ENCODE results near the gene NTRK3. TPM values are rescaled to one million over a fixed set of nuclear protein-coding genes. Genes with fewer than 3 reads are reported as not detected.

The NTRK3 gene
- total RNA-seq, 2 donors from 2014 or later, result 0.66 to 5.2 TPM

GRCh38 chr15:88108991-88109390 is 147.5 kb downstream of the NTRK3 start:
- intact Hi-C loops (cut with DNase I), result no loop called here
- TF ChIP-seq, protein P1, sequence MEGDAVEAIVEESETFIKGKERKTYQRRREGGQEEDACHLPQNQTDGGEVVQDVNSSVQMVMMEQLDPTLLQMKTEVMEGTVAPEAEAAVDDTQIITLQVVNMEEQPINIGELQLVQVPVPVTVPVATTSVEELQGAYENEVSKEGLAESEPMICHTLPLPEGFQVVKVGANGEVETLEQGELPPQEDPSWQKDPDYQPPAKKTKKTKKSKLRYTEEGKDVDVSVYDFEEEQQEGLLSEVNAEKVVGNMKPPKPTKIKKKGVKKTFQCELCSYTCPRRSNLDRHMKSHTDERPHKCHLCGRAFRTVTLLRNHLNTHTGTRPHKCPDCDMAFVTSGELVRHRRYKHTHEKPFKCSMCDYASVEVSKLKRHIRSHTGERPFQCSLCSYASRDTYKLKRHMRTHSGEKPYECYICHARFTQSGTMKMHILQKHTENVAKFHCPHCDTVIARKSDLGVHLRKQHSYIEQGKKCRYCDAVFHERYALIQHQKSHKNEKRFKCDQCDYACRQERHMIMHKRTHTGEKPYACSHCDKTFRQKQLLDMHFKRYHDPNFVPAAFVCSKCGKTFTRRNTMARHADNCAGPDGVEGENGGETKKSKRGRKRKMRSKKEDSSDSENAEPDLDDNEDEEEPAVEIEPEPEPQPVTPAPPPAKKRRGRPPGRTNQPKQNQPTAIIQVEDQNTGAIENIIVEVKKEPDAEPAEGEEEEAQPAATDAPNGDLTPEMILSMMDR (IDR thresholded peaks at IDR 0.05), result no peak
- no peak for TF ChIP-seq POLR2A (IDR thresholded peaks at IDR 0.05)
- H3K27ac ChIP-seq, result no peak overlapping the region
- 59 to 68% methylated on average over 12 of the region's 12 CpGs for WGBS, 2 donors
- H3K4me1 ChIP-seq, result no peaks in the 10 kb centered on the region
- no peak overlapping the region for H3K4me3 ChIP-seq
- no peaks in the 10 kb centered on the region for H3K36me3 ChIP-seq (replicated peaks in 1 of 2; ENCODE audit: insufficient read depth in 1 of 2, low read depth in 2 of 2)
- no peaks in the 10 kb centered on the region for H3K9me3 ChIP-seq
- ATAC-seq (no peak), DNase-seq (no peak)
- no peaks in the 10 kb centered on the region for H3K27me3 ChIP-seq

DNA sequence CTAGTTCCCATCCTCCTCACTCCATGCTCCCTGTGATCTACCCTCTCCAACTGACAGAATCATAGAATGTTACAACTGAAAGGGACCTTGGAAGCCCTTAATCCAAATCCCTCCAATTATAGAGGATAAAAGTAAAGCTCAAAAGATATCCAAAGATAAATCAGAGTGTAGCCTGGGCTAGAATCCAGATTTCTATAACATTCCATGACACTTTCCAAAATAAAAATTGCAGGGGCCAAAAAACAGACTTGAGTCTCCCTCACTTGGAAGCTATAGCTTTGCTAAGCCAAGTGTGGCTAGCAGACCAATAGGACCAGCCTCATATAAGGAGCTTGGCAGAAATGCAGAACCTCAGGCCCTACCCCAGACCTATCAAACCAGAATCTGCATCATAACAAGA is 148.1 kb downstream of the NTRK3 start:
- TF ChIP-seq, protein P1 (IDR thresholded peaks at IDR 0.05), result no peak
- TF ChIP-seq POLR2A (IDR thresholded peaks at IDR 0.05), result no peak
- no peaks in the 10 kb centered on the region for H3K9me3 ChIP-seq
- H3K27ac ChIP-seq, result no peak overlapping the region
- intact Hi-C loops (cut with DNase I), result no loop called here
- no peak for DNase-seq
- no peaks in the 10 kb centered on the region for H3K4me1 ChIP-seq
- no peaks in the 10 kb centered on the region for H3K36me3 ChIP-seq (replicated peaks in 1 of 2; ENCODE audit: insufficient read depth in 1 of 2, low read depth in 2 of 2)
- no peak for ATAC-seq
- H3K27me3 ChIP-seq, result no peaks in the 10 kb centered on the region
- H3K4me3 ChIP-seq, result no peak overlapping the region

DNA sequence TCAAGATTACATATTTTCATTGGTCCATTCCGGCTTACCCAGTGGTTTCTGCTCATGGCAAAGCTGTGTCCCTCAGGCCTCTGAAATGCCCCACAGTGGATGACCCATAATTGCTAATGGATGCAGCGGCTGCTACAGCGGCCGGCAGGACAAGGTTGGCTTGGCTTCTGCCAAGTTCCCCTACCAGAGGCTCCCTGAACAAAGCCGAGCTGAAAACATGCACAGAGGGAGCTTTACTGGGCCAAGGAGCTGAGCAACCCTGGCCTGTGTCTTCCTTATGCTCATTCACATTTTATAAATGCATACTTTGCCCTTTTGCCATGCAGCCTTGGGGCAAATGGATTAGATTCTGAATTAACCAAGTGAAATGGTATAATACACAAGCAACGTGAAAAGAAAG is 150.5 kb downstream of the NTRK3 start:
- Histone ChIP-seq H3K9me3 (no peaks in the 10 kb centered on the region), H3K27ac (no peak overlapping the region), H3K27me3 (no peaks in the 10 kb centered on the region), H3K4me1 (no peaks in the 10 kb centered on the region), H3K36me3 (replicated peaks in 1 of 2; ENCODE audit: insufficient read depth in 1 of 2, low read depth in 2 of 2) (no peaks in the 10 kb centered on the region), H3K4me3 (no peak overlapping the region)
- intact Hi-C loops (cut with DNase I), result no loop called here
- TF ChIP-seq, protein P1 (IDR thresholded peaks at IDR 0.05), result no peak
- no peak for TF ChIP-seq POLR2A (IDR thresholded peaks at IDR 0.05)
- ATAC-seq (no peak), DNase-seq (no peak)
- 70 to 74% methylated on average over 6 of the region's 6 CpGs for WGBS, 2 donors

DNA sequence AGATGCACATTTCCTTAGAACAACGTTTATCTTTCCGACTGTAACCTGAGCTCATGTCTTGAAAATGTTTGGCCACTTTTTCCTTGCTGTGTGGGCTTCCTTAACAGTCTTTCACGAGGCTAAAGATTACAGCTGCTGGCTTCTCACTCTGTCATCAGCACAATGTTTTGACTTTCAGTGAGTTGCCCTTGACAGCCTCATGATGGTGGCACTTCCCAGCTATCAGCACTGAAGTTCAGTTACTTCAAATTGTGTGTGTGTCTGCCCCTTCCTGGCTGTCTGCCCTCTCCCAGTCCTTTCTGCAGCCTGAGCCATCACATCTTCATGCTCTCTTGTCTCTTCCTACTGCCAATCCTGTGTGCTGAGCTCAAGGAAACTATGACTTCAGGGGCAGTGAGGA is 152.2 kb downstream of the NTRK3 start:
- Histone ChIP-seq H3K9me3 (no peaks in the 10 kb centered on the region), H3K27me3 (no peaks in the 10 kb centered on the region), H3K27ac (no peak overlapping the region), H3K36me3 (replicated peaks in 1 of 2; ENCODE audit: insufficient read depth in 1 of 2, low read depth in 2 of 2) (no peaks in the 10 kb centered on the region), H3K4me1 (no peaks in the 10 kb centered on the region), H3K4me3 (no peak overlapping the region)
- DNase-seq (no peak), ATAC-seq (no peak)
- no peak for TF ChIP-seq POLR2A (IDR thresholded peaks at IDR 0.05)
- TF ChIP-seq, protein P1 (IDR thresholded peaks at IDR 0.05), result no peak
- WGBS, 2 donors, result 39 to 45% methylated on average over 3 of the region's 3 CpGs
- intact Hi-C loops (cut with DNase I), result no loop called here

GRCh38 chr15:88100181-88100580 is 156.4 kb downstream of the NTRK3 start:
- no peak for ATAC-seq
- H3K27ac ChIP-seq, result no peak overlapping the region
- no peaks in the 10 kb centered on the region for H3K27me3 ChIP-seq
- H3K4me3 ChIP-seq, result no peak overlapping the region
- H3K9me3 ChIP-seq, result no peaks in the 10 kb centered on the region
- no peaks in the 10 kb centered on the region for H3K36me3 ChIP-seq (replicated peaks in 1 of 2; ENCODE audit: insufficient read depth in 1 of 2, low read depth in 2 of 2)
- DNase-seq, result no peak
- WGBS, 2 donors, result 57 to 77% methylated on average over 2 of the region's 2 CpGs
- TF ChIP-seq, protein P1 (IDR thresholded peaks at IDR 0.05), result no peak
- TF ChIP-seq POLR2A (IDR thresholded peaks at IDR 0.05), result no peak
- intact Hi-C loops (cut with DNase I), result no loop called here
- no peaks in the 10 kb centered on the region for H3K4me1 ChIP-seq
